Ovary (tissue), 3 donors: ENCODE data around the gene VPS41.

ENCODE experiments used
- CTCF ChIP-seq, 3 donors: fragments of 450-650 bp in 2 of 3; fragments of 200-600 bp in 1 of 3; IDR thresholded peaks; one replicate each; pipeline versions ENCODE4 v1.5.1 to v1.8.0; 2016 to 2022; ENCODE audit warnings: antibody characterized with exemption in 3 of 3, mild to moderate bottlenecking in 1 of 3
- EP300 ChIP-seq: sonication (generic); formaldehyde crosslinking; IDR thresholded peaks from one replicate; pipeline ENCODE4 v1.6.1; 2017; ENCODE audit warnings: antibody characterized with exemption
- POLR2A ChIP-seq: fragments of 450-650 bp; IDR thresholded peaks from one replicate; pipeline ENCODE4 v1.6.1; 2017; ENCODE audit warnings: antibody characterized with exemption, mild to moderate bottlenecking, moderate library complexity
- donor health status: DM: no; HTN: no; CAD: no.

- TF ChIP-seq POLR2A (no peak), CTCF (IDR thresholded peaks at IDR 0.05) (no peak), EP300 (no peak)
These were observed 11.7 kb upstream of the VPS41 start for GRCh38 chr7:38920731-38921130.
